Trophoblast cell (in vitro differentiated cells and primary cell): ENCODE data around the gene TMEM52.

Experiments
- DNase-seq, 2 donors: peaks; one replicate each; pipeline ENCODE4 v3.0.0-alpha.2; 2016
- H2AFZ ChIP-seq: 2 replicates; pipeline ENCODE4 v1.6.1; 2013; ENCODE audit warnings: low read length, moderate library complexity, mild to moderate bottlenecking; ENCODE audit not compliant: insufficient read depth, poor library complexity
- H2AK5ac ChIP-seq: 2 replicates; pipeline ENCODE4 v1.6.1; 2013; ENCODE audit warnings: mild to moderate bottlenecking, low read length
- H2BK120ac ChIP-seq: 2 replicates; pipeline ENCODE4 v1.6.1; 2013; ENCODE audit warnings: low read length, mild to moderate bottlenecking, moderate library complexity; ENCODE audit not compliant: insufficient read depth, poor library complexity
- H2BK12ac ChIP-seq: 2 replicates; pipeline ENCODE4 v1.6.1; 2013; ENCODE audit warnings: mild to moderate bottlenecking, low read length, moderate library complexity
- H2BK5ac ChIP-seq: 2 replicates; pipeline ENCODE4 v1.6.1; 2013; ENCODE audit warnings: low read length, low read depth, moderate library complexity, mild to moderate bottlenecking; ENCODE audit not compliant: poor library complexity
- H3K14ac ChIP-seq: 2 replicates; pipeline ENCODE4 v1.6.1; 2013; ENCODE audit warnings: mild to moderate bottlenecking, low read length
- H3K18ac ChIP-seq: 2 replicates; pipeline ENCODE4 v1.6.1; 2013; ENCODE audit warnings: mild to moderate bottlenecking, low read length
- H3K23ac ChIP-seq: 2 replicates; pipeline ENCODE4 v1.6.1; 2013; ENCODE audit warnings: low read length
- H3K27ac ChIP-seq: 2 replicates; pipeline ENCODE4 v1.5.1; 2013; ENCODE audit warnings: low read depth, mild to moderate bottlenecking, inconsistent platforms, low read length, moderate library complexity
- H3K27me3 ChIP-seq: 2 replicates; pipeline ENCODE4 v1.6.1; 2013; ENCODE audit warnings: inconsistent platforms, mild to moderate bottlenecking, low read length, moderate library complexity; ENCODE audit not compliant: insufficient read depth
- H3K36me3 ChIP-seq, 2 experiments: 1 replicate in 1 of 2; 2 replicates in 1 of 2; pipeline ENCODE4 v1.6.1; 2013; ENCODE audit warnings: low read length in 2 of 2, mild to moderate bottlenecking in 2 of 2, moderate library complexity in 1 of 2; ENCODE audit not compliant: insufficient read depth in 2 of 2, control insufficient read depth in 1 of 2
- H3K4ac ChIP-seq: 2 replicates; pipeline ENCODE4 v1.6.1; 2013; ENCODE audit warnings: low read depth, mild to moderate bottlenecking, low read length, moderate library complexity
- H3K4me1 ChIP-seq, 2 experiments: 1 replicate in 1 of 2; 2 replicates in 1 of 2; pipeline ENCODE4 v1.6.1; 2013; ENCODE audit warnings: low read length in 2 of 2, mild to moderate bottlenecking in 2 of 2, moderate library complexity in 1 of 2; ENCODE audit not compliant: insufficient read depth in 2 of 2, control insufficient read depth in 1 of 2
- H3K4me2 ChIP-seq: 2 replicates; pipeline ENCODE4 v1.6.1; 2013; ENCODE audit warnings: inconsistent platforms, mild to moderate bottlenecking, low read length, moderate library complexity
- H3K4me3 ChIP-seq: 2 replicates; pipeline ENCODE4 v1.5.1; 2013; ENCODE audit warnings: mild to moderate bottlenecking, low read depth, low read length, inconsistent platforms
- H3K79me1 ChIP-seq: one replicate; pipeline ENCODE4 v1.6.1; 2013; ENCODE audit warnings: low read length
- H3K79me2 ChIP-seq: 2 replicates; pipeline ENCODE4 v1.6.1; 2013; ENCODE audit warnings: low read length, mild to moderate bottlenecking; ENCODE audit not compliant: control insufficient read depth, insufficient read depth, poor library complexity
- H3K9ac ChIP-seq: 2 replicates; pipeline ENCODE4 v1.6.1; 2013; ENCODE audit warnings: mild to moderate bottlenecking, low read length
- H3K9me3 ChIP-seq: 2 replicates; pipeline ENCODE4 v1.6.1; 2013; ENCODE audit warnings: low read depth, mild to moderate bottlenecking, control low read depth, inconsistent platforms, low read length; ENCODE audit not compliant: insufficient read depth
- H4K12ac ChIP-seq: 2 replicates; pipeline ENCODE4 v1.6.1; 2013; ENCODE audit warnings: low read depth, mild to moderate bottlenecking, low read length, moderate library complexity
- H4K8ac ChIP-seq: 2 replicates; pipeline ENCODE4 v1.6.1; 2013; ENCODE audit warnings: low read depth, mild to moderate bottlenecking, low read length, moderate library complexity
- H4K91ac ChIP-seq: one replicate; pipeline ENCODE4 v1.6.1; 2013; ENCODE audit warnings: low read depth, mild to moderate bottlenecking, low read length, moderate library complexity
- WGBS: extraction: QIAGEN DNeasy Blood & Tissue Kit; methylation state at CpG from one replicate; pipeline ENCODE4 v1.1.7; 2013; ENCODE audit warnings: missing lambda C conversion rate; ENCODE audit not compliant: insufficient read length, insufficient coverage; ENCODE audit errors: extremely low coverage; 5-methylcytosine and 5-hydroxymethylcytosine counted together

Gene TMEM52

DNA sequence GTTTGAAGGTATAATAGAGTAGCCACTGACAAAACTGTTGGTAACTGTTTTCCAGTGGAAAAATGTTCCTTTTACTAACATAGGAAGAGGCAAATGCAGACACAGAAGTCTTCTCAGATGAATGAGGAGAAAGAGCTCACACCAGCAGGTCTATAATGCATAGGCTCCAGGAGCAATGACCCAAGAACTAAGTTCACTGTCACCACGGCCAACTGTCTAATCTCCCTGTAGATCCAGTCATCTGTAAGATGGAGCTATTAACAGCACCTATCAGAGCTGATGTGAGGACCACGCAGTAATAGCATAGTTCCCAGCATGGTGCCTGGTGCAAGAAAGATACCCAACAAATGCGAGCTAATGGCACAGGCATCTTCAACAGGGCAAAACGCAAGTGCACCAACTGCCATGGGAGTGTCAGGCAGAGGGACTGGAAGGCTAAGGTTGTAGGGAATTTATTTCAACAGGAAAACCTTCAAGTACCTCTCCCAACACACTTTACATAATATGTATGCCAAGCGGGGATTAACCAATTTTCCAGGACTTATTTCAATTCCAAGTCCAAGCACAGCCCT, 41.1 kb downstream of the TMEM52 start:
- Histone ChIP-seq H3K27me3 (no peaks in the 10 kb centered on the region), H3K4me3 (no peak overlapping the region), H4K91ac (no peak overlapping the region), H3K4me1 (peaks cover 0 to 9% of the 10 kb centered on the region in 2 experiments), H3K9me3 (no peaks in the 10 kb centered on the region), H4K12ac (no peak overlapping the region), H3K23ac (no peak overlapping the region), H2BK12ac (no peak overlapping the region), H3K36me3 (peaks cover 35 to 41% of the 10 kb centered on the region in 2 experiments), H3K9ac (no peak overlapping the region), H3K18ac (no peak overlapping the region), H3K4me2 (no peak overlapping the region), H2BK5ac (no peak overlapping the region), H4K8ac (no peak overlapping the region), H3K79me2 (peaks cover 72% of the 10 kb centered on the region), H3K79me1 (no peaks in the 10 kb centered on the region), H2BK120ac (no peak overlapping the region), H2AK5ac (no peak overlapping the region), H3K14ac (no peak overlapping the region), H3K27ac (no peak overlapping the region), H2AFZ (no peak overlapping the region), H3K4ac (peak overlapping the region; percentile 93)
- whole genome bisulfite sequencing, result no CpG with 5 or more reads among the region's 5 CpGs
- DNase-seq, result no peak

DNA sequence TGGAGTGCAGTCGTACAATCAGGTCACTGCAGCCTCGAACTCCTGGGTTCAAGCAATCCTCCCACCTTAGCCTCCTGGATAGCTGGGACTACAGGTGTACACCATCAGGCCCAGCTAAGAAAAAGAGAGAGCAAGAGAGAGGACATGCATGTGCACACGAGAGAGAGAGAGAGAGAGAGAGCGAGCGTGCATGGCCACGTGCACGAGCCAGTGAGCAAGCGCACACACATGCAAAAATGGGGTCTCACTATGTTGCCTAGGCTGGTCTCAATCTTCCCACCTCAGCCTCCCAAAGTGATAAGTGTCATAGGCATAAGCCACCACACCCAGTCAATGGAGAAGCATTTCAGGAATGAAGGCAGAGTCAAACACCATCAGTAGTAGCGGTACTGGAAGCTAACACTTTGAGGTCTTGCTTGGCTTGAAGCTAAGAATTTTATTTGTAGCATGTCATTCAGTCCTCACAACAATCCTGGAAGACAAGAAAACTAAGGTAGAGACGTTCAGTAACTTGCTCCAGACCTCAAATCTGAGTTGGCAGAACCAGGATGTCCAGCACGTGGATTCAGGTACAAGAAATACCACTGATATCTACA, 42.6 kb downstream of the TMEM52 start:
- H4K91ac ChIP-seq, result no peak overlapping the region
- H4K8ac ChIP-seq, result no peak overlapping the region
- no peak overlapping the region for H2AFZ ChIP-seq
- no peak overlapping the region for H3K4me3 ChIP-seq
- H3K14ac ChIP-seq, result no peak overlapping the region
- peaks cover 39 to 43% of the 10 kb centered on the region in 2 experiments for H3K36me3 ChIP-seq
- peaks cover 0 to 6% of the 10 kb centered on the region in 2 experiments for H3K4me1 ChIP-seq
- peak overlapping the region; percentile 97 for H3K4ac ChIP-seq
- peak; percentile 81 to 94 for DNase-seq
- H3K9ac ChIP-seq, result no peak overlapping the region
- H3K23ac ChIP-seq, result no peak overlapping the region
- H2BK12ac ChIP-seq, result no peak overlapping the region
- H3K79me1 ChIP-seq, result no peaks in the 10 kb centered on the region
- no CpG with 5 or more reads among the region's 11 CpGs for WGBS
- no peak overlapping the region for H3K4me2 ChIP-seq
- H2BK120ac ChIP-seq, result no peak overlapping the region
- no peak overlapping the region for H3K27ac ChIP-seq
- no peak overlapping the region for H3K18ac ChIP-seq
- no peaks in the 10 kb centered on the region for H3K9me3 ChIP-seq
- no peak overlapping the region for H4K12ac ChIP-seq
- H3K27me3 ChIP-seq, result no peaks in the 10 kb centered on the region
- no peak overlapping the region for H2BK5ac ChIP-seq
- no peak overlapping the region for H2AK5ac ChIP-seq
- H3K79me2 ChIP-seq, result peaks cover 73% of the 10 kb centered on the region

DNA sequence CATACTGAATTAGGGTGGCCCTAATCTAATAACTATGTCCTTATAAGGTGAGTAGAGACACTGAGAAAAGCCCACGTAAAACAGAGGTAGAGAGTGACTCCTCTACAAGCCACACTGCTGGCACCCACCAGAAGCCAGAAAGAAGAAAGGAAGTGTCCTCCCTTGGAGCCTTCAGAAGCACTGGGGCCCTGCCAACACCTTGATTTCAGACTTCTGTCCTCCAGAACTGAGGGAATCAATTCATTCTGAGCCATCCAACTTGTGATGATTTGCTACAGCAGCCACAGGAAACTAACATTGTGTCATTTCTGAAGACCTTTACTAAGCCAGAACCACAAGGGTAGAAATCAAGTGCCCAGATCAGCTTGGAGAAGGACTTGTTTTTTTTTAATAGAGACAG, 43.1 kb downstream of the TMEM52 start:
- Histone ChIP-seq H2AK5ac (no peak overlapping the region), H3K27ac (no peak overlapping the region), H3K4me3 (no peak overlapping the region), H3K18ac (no peak overlapping the region), H3K27me3 (no peaks in the 10 kb centered on the region), H2BK5ac (no peak overlapping the region), H3K9ac (no peak overlapping the region), H3K79me1 (no peaks in the 10 kb centered on the region), H2AFZ (no peak overlapping the region), H2BK12ac (no peak overlapping the region), H3K4me2 (no peak overlapping the region), H3K4me1 (peaks cover 0 to 6% of the 10 kb centered on the region in 2 experiments), H4K12ac (no peak overlapping the region), H3K9me3 (no peaks in the 10 kb centered on the region), H3K4ac (peak overlapping the region; percentile 97), H4K91ac (no peak overlapping the region), H2BK120ac (no peak overlapping the region), H3K79me2 (peaks cover 73% of the 10 kb centered on the region), H3K36me3 (peaks cover 39 to 43% of the 10 kb centered on the region in 2 experiments), H4K8ac (no peak overlapping the region), H3K14ac (no peak overlapping the region), H3K23ac (no peak overlapping the region)
- DNase-seq, result no peak
- no CpG with 5 or more reads among the region's 1 CpG for WGBS

- Histone ChIP-seq H3K4ac (peak overlapping the region; percentile 97), H3K14ac (no peak overlapping the region), H3K23ac (no peak overlapping the region), H2AFZ (no peak overlapping the region), H4K12ac (no peak overlapping the region), H3K27me3 (no peaks in the 10 kb centered on the region), H2AK5ac (no peak overlapping the region), H3K36me3 (peaks cover 39 to 43% of the 10 kb centered on the region in 2 experiments), H3K4me2 (no peak overlapping the region), H3K9ac (no peak overlapping the region), H2BK12ac (no peak overlapping the region), H2BK120ac (no peak overlapping the region), H3K79me2 (peaks cover 75% of the 10 kb centered on the region), H3K9me3 (no peaks in the 10 kb centered on the region), H3K4me1 (peaks cover 0 to 6% of the 10 kb centered on the region in 2 experiments), H3K27ac (no peak overlapping the region), H4K8ac (no peak overlapping the region), H3K4me3 (no peak overlapping the region), H3K18ac (no peak overlapping the region), H2BK5ac (no peak overlapping the region), H4K91ac (no peak overlapping the region), H3K79me1 (no peaks in the 10 kb centered on the region)
- DNase-seq, result no peak
- WGBS, result no CpG with 5 or more reads among the region's 7 CpGs
Measured at GRCh38 chr1:1874901-1875300, 44.2 kb downstream of the TMEM52 start.
